WERI-Rb-1 (cell line): ENCODE measurements around the gene PHRF1.

Experiments used
- DNase-seq: peaks from one replicate; pipeline ENCODE4 v3.0.0-alpha.2; 2020
- H3K27ac ChIP-seq: fragments of 250-450 bp; sonication (Bioruptor Pico); 2 replicates; pipeline ENCODE4 v1.5.1; 2020; ENCODE audit warnings: mild to moderate bottlenecking, moderate library complexity
- H3K27me3 ChIP-seq: fragments of 250-450 bp; sonication (Bioruptor Pico); 2 replicates; pipeline ENCODE4 v1.5.1; 2021; ENCODE audit warnings: mild to moderate bottlenecking, low read depth, moderate library complexity; ENCODE audit not compliant: insufficient read depth, severe bottlenecking
- H3K36me3 ChIP-seq: fragments of 250-450 bp; sonication (Bioruptor Pico); 2 replicates; pipeline ENCODE4 v1.5.1; 2020; ENCODE audit warnings: mild to moderate bottlenecking, moderate library complexity
- H3K4me3 ChIP-seq: 2 replicates; pipeline ENCODE4 v1.5.1; 2011; ENCODE audit warnings: low read depth, mild to moderate bottlenecking, control low read depth, low read length
- H3K9me3 ChIP-seq: fragments of 250-450 bp; sonication (Bioruptor Pico); 2 replicates; pipeline ENCODE4 v1.5.1; 2021; ENCODE audit warnings: mild to moderate bottlenecking, moderate library complexity; ENCODE audit not compliant: severe bottlenecking
- TF ChIP-seq, protein P1 (sequence below): IDR thresholded peaks from 2 replicates; pipeline ENCODE4 v1.5.1; 2011; ENCODE audit warnings: low read depth, mild to moderate bottlenecking, control low read depth, inconsistent platforms, low read length

PHRF1 gene

DNA sequence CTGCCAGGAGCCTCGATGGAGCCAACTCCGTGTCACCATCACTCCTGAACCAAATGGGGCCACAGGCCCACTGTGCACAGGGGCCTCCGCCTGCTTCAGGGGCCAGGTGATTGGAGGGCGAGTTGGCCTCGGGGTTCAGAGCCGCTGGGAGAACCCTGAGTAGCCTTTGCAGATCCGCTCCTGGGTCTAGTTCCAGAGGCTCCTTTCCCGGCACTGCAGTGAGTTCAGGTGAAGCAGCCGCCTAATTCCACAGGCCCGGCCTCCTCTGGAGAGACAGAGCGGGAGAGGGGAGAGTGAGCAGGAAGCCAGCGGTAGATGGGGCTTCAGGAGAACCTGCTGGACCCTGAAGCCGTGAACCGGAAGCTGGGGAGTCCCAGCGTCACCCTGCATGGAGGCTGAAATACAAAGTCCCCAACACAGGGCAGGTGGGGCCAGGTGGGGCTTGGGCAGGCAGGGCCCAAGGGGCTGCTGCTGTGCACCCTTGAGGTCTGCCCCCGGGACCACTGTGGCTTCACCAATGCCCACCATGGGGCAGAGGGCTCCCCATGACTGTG lies 83.3 kb downstream of the PHRF1 start:
- peaks cover 62% of the 10 kb centered on the region for H3K36me3 ChIP-seq
- H3K9me3 ChIP-seq, result no peaks in the 10 kb centered on the region
- H3K27ac ChIP-seq, result 0 out of 2 replicates have a peak overlapping the region, but pooled peaks have one; percentile 7
- DNase-seq, result no peak
- no peak overlapping the region for H3K4me3 ChIP-seq
- TF ChIP-seq, protein P1, sequence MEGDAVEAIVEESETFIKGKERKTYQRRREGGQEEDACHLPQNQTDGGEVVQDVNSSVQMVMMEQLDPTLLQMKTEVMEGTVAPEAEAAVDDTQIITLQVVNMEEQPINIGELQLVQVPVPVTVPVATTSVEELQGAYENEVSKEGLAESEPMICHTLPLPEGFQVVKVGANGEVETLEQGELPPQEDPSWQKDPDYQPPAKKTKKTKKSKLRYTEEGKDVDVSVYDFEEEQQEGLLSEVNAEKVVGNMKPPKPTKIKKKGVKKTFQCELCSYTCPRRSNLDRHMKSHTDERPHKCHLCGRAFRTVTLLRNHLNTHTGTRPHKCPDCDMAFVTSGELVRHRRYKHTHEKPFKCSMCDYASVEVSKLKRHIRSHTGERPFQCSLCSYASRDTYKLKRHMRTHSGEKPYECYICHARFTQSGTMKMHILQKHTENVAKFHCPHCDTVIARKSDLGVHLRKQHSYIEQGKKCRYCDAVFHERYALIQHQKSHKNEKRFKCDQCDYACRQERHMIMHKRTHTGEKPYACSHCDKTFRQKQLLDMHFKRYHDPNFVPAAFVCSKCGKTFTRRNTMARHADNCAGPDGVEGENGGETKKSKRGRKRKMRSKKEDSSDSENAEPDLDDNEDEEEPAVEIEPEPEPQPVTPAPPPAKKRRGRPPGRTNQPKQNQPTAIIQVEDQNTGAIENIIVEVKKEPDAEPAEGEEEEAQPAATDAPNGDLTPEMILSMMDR, result no peak
- H3K27me3 ChIP-seq, result no peaks in the 10 kb centered on the region

DNA sequence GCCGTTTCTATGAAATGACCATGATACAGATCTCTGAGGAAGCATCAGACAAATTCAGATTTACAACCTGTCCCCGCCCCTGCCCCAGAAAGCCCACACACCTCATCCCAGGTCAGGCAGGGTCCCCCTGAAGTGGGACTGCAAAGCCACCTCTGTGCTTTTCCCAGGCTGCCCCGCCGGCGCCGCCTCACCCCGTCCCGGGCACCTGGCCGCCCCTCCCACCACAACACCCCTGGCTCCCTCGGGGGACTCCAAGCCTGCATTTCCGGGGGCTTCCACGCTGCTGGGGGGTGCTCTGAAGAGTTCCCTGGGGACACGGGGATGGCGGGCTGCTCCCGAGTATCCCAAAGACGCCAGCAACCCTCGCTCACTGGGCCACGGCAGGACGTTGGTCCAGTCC lies 84.0 kb downstream of the PHRF1 start:
- no peaks in the 10 kb centered on the region for H3K9me3 ChIP-seq
- no peak overlapping the region for H3K27ac ChIP-seq
- DNase-seq, result no peak
- H3K27me3 ChIP-seq, result no peaks in the 10 kb centered on the region
- no peak overlapping the region for H3K4me3 ChIP-seq
- H3K36me3 ChIP-seq, result peaks cover 58% of the 10 kb centered on the region
- TF ChIP-seq, protein P1, result no peak

DNA sequence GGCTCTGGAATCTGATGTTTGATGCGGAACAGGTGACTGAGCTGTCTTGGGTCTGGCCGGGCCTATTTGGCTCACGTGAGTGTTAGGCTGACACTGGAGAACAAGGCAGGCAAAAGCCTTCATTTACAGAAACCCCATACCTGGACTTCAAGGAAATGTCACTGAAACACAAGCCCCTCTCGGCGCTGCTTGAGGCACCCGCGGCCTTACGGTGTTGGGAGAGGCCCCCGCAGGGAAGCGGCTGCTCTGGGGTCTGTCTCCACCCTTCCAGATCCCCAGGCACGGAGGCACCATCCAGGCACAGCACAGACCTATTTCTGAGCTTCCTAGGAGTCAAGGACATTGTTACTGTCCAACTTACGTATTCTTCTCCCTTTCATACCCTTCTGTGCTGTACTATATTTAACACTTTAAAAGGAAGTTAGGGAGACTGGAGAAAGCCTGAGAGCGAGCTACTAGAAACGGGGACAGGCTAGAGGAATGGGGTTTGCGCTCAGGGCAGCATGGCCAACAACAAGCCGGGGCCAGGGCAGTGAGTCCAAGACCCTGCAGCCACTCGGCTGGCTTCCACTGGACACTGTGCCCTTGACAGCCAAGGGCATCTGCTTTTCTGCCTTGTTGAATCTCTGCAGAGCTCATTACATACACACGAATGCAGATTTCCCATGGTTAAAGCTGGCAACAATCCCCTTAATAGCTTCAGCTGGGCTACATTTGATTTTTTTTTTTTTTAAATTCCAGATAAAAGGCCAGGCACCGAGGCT lies 84.6 kb downstream of the PHRF1 start:
- H3K27me3 ChIP-seq, result no peaks in the 10 kb centered on the region
- peaks cover 63% of the 10 kb centered on the region for H3K36me3 ChIP-seq
- DNase-seq, result no peak
- TF ChIP-seq, protein P1, result no peak
- no peak overlapping the region for H3K27ac ChIP-seq
- no peak overlapping the region for H3K4me3 ChIP-seq
- H3K9me3 ChIP-seq, result no peaks in the 10 kb centered on the region
